ENCODE results near the gene LOXHD1. TPM values are rescaled to one million over a fixed set of nuclear protein-coding genes. Genes with fewer than 3 reads are reported as not detected.

The LOXHD1 gene
- total and polyA plus RNA-seq, 2 donors from 2014 or later, result 0.25 TPM; not detected in 1

DNA sequence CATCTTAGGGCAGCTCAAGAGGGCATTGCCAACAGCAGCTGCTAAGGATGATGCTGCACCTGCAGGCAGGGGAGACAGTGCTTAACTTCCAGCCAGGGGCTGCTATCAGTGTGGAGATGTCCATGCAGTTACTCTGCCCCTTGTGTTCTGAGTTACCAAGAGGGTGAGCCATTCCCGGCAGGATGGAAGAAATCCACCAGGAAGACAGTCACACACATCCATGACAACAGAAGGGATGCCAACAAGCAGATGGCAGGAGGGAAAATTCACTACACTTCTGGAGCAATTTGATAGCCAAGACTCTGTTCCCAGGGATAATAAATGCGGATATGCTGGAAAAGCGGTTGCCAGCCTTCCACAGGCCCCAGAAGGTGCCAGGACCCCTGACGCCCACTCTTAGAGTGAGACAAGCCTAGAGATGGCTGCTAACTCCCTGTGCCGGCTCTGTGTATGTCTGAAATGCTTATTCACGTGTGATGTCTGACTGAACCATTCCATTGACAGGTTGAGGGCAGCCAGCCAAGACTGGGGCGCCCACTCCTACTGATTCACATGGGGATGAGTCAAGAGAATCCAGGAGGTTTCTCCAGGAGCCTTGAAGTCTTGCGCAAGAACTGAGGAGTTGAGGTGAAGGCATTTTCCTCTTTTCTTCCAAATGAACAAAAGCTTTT is 24.5 kb downstream of the LOXHD1 start:
- no peaks in the 10 kb centered on the region for H3K36me3 ChIP-seq (ENCODE audit: control insufficient read depth in 2 of 3, insufficient read depth in 3 of 3, low read length in 3 of 3)
- H3K27ac ChIP-seq (ENCODE audit: low read depth in 2 of 2, low read length in 2 of 2), result no peak overlapping the region
- H3K4me3 ChIP-seq (ENCODE audit: low read length in 3 of 3), result no peak overlapping the region
- no peaks in the 10 kb centered on the region for H3K9me3 ChIP-seq (ENCODE audit: control insufficient read depth in 2 of 3, insufficient read depth in 1 of 3, low read length in 3 of 3)
- no peak overlapping the region for H3K9ac ChIP-seq (ENCODE audit: low read length in 3 of 3)
- no peak for DNase-seq
- FAIRE-seq, result no peak
- intact Hi-C loops (cut with DNase I), result no loop called here
- TF ChIP-seq, protein P1, sequence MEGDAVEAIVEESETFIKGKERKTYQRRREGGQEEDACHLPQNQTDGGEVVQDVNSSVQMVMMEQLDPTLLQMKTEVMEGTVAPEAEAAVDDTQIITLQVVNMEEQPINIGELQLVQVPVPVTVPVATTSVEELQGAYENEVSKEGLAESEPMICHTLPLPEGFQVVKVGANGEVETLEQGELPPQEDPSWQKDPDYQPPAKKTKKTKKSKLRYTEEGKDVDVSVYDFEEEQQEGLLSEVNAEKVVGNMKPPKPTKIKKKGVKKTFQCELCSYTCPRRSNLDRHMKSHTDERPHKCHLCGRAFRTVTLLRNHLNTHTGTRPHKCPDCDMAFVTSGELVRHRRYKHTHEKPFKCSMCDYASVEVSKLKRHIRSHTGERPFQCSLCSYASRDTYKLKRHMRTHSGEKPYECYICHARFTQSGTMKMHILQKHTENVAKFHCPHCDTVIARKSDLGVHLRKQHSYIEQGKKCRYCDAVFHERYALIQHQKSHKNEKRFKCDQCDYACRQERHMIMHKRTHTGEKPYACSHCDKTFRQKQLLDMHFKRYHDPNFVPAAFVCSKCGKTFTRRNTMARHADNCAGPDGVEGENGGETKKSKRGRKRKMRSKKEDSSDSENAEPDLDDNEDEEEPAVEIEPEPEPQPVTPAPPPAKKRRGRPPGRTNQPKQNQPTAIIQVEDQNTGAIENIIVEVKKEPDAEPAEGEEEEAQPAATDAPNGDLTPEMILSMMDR (IDR thresholded peaks at IDR 0.05; ENCODE audit: borderline replicate concordance, extremely low read depth, insufficient read depth), result no peak
- no peaks in the 10 kb centered on the region for H3K27me3 ChIP-seq (ENCODE audit: control insufficient read depth, insufficient read depth, low read length)
- no peaks in the 10 kb centered on the region for H3K4me1 ChIP-seq (ENCODE audit: control insufficient read depth in 2 of 3, insufficient read depth in 2 of 3, low read depth in 1 of 3, low read length in 3 of 3)

DNA sequence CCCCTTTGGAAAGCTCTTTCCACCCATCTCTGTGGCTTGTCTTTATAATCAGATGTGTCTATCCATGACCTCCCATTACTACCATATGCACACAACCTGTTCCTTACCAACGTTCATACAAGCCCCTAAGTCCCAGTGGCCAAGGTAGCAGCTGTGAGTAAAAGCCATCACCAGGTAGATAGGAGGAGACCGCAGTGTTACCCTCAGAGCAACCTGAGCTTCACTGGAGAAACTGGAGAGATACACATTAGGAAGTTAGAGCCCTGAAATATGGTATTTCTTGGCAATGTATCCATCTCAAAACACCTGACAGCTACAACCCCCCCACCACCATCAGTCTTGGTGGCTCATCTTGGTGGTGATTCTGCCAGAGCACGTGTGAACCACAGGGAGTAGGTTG is 26.0 kb downstream of the LOXHD1 start:
- H3K36me3 ChIP-seq (ENCODE audit: control insufficient read depth in 2 of 3, insufficient read depth in 3 of 3, low read length in 3 of 3), result no peaks in the 10 kb centered on the region
- H3K4me3 ChIP-seq (ENCODE audit: low read length in 3 of 3), result no peak overlapping the region
- no peaks in the 10 kb centered on the region for H3K27me3 ChIP-seq (ENCODE audit: control insufficient read depth, insufficient read depth, low read length)
- no peaks in the 10 kb centered on the region for H3K4me1 ChIP-seq (ENCODE audit: control insufficient read depth in 2 of 3, insufficient read depth in 2 of 3, low read depth in 1 of 3, low read length in 3 of 3)
- intact Hi-C loops (cut with DNase I), result no loop called here
- no peak for DNase-seq
- H3K9ac ChIP-seq (ENCODE audit: low read length in 3 of 3), result no peak overlapping the region
- no peaks in the 10 kb centered on the region for H3K9me3 ChIP-seq (ENCODE audit: control insufficient read depth in 2 of 3, insufficient read depth in 1 of 3, low read length in 3 of 3)
- H3K27ac ChIP-seq (ENCODE audit: low read depth in 2 of 2, low read length in 2 of 2), result no peak overlapping the region
- TF ChIP-seq, protein P1 (IDR thresholded peaks at IDR 0.05; ENCODE audit: borderline replicate concordance, extremely low read depth, insufficient read depth), result no peak
- FAIRE-seq, result no peak

DNA sequence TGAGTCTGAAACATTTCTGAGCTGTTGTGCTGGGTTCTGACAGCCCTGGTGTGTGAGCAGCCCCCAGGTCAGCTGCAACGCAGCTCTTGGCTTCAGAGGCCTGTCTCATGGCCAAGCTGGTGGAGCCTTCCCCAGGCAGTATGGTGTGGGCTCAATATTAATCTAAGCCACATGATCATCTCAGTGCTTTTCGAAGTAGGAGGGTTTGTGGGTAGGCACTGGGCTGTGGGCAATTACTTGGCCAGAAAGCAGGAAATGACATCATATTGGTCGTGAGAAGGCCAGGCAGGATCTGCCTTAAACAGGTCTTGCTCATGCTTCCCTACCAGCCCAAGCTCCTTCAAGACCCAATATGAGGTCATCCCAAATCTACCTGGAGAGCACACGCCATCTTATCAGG is 26.9 kb downstream of the LOXHD1 start:
- FAIRE-seq, result no peak

More for the DNA sequence above, 26.9 kb downstream of the LOXHD1 start:
- Histone ChIP-seq H3K27me3 (ENCODE audit: control insufficient read depth, insufficient read depth, low read length) (no peaks in the 10 kb centered on the region), H3K27ac (ENCODE audit: low read depth in 2 of 2, low read length in 2 of 2) (no peak overlapping the region), H3K4me3 (ENCODE audit: low read length in 3 of 3) (no peak overlapping the region), H3K9ac (ENCODE audit: low read length in 3 of 3) (no peak overlapping the region), H3K4me1 (ENCODE audit: control insufficient read depth in 2 of 3, insufficient read depth in 2 of 3, low read depth in 1 of 3, low read length in 3 of 3) (no peaks in the 10 kb centered on the region), H3K9me3 (ENCODE audit: control insufficient read depth in 2 of 3, insufficient read depth in 1 of 3, low read length in 3 of 3) (no peaks in the 10 kb centered on the region), H3K36me3 (ENCODE audit: control insufficient read depth in 2 of 3, insufficient read depth in 3 of 3, low read length in 3 of 3) (no peaks in the 10 kb centered on the region)
- TF ChIP-seq, protein P1 (IDR thresholded peaks at IDR 0.05; ENCODE audit: borderline replicate concordance, extremely low read depth, insufficient read depth), result no peak
- intact Hi-C loops (cut with DNase I), result no loop called here
- DNase-seq, result peak in 1 of 5 donors; percentile 1
